Neural progenitor cell (in vitro differentiated cells): ENCODE measurements around the gene TAC4.

Source experiments
- CTCF ChIP-seq: fragments of 200-600 bp; sonication (generic); IDR thresholded peaks from 2 replicates; pipeline ENCODE4 v1.5.1; 2017; ENCODE audit warnings: antibody characterized with exemption, mild to moderate bottlenecking
- EZH2 ChIP-seq: fragments of 200-600 bp; sonication (generic); IDR thresholded peaks from 2 replicates; pipeline ENCODE4 v1.6.1; 2017; ENCODE audit warnings: antibody characterized with exemption, mild to moderate bottlenecking, moderate library complexity

- TF ChIP-seq EZH2 = no peak
- TF ChIP-seq CTCF = no peak
Measured at GRCh38 chr17:49823614-49824013, 24.3 kb downstream of the TAC4 start.
